NT2/D1 (cell line): Measurements from ENCODE around the gene KCNT1.

Experiments
- SUZ12 ChIP-seq: IDR thresholded peaks from 2 replicates; pipeline ENCODE4 v1.6.1; 2011; ENCODE audit not compliant: insufficient read length, insufficient read depth; ENCODE audit errors: extremely low read depth
- YY1 ChIP-seq: IDR thresholded peaks from 2 replicates; pipeline ENCODE4 v1.6.1; 2011; ENCODE audit not compliant: insufficient read length, insufficient read depth
- ZNF274 ChIP-seq: IDR thresholded peaks from 2 replicates; pipeline ENCODE4 v1.6.1; 2011; ENCODE audit warnings: mild to moderate bottlenecking, low read depth, low read length

- TF ChIP-seq ZNF274 = no peak
- TF ChIP-seq YY1 = no peak
- no peak for TF ChIP-seq SUZ12
Observed at GRCh38 chr9:135746565-135746964, 44.6 kb downstream of the KCNT1 start.
